Measurements from ENCODE around the gene TMEM269.

Gene TMEM269

GRCh38 chr1:42784547-42784945 is 245 bp upstream of the TMEM269 start:
- Histone ChIP-seq H3K4me1 (ENCODE audit: control extremely low read depth in 1 of 4, control insufficient read depth in 4 of 4, insufficient read depth in 4 of 4, low read length in 3 of 4) (peaks cover 0 to 14% (median 12%) of the 10 kb centered on the region in 4 experiments), H3K27me3 (replicated peaks in 2 of 5; ENCODE audit: control insufficient read depth in 4 of 5, insufficient read depth in 5 of 5, low read length in 4 of 5) (no peaks in the 10 kb centered on the region), H3K9me3 (ENCODE audit: control extremely low read depth in 1 of 5, control insufficient read depth in 4 of 5, insufficient read depth in 2 of 5, low read depth in 1 of 5, low read length in 4 of 5) (no peaks in the 10 kb centered on the region), H3K36me3 (ENCODE audit: control insufficient read depth in 4 of 4, insufficient read depth in 4 of 4, low read length in 3 of 4) (peaks cover 5 to 22% (median 11%) of the 10 kb centered on the region in 4 experiments), H3K4me3 (ENCODE audit: control insufficient read depth in 1 of 7, extremely low read depth in 1 of 7, insufficient read depth in 4 of 7, low read depth in 2 of 7, low read length in 6 of 7) (peak overlapping the region in 3 of 7 experiments; percentile 25 to 71 (median 61)), H3K27ac (ENCODE audit: insufficient read depth in 1 of 2, low read depth in 1 of 2, low read length in 2 of 2, poor library complexity in 1 of 2, severe bottlenecking in 2 of 2) (no peak overlapping the region)
- CTCF ChIA-PET = interaction anchor here (1.2 to 1.4 kb wide), 3 partner anchors 8 to 289 kb away, joined by 4 read pairs; no protein-coding TSS in a partner anchor
- WGBS (ENCODE audit: insufficient coverage) = 97% methylated on average over 15 of the region's 18 CpGs
- POLR2A ChIA-PET = no interaction called here
- no peak for DNase-seq

GRCh38 chr1:42786097-42786496 is 1.3 kb downstream of the TMEM269 start:
- Histone ChIP-seq H3K27me3 (replicated peaks in 2 of 5; ENCODE audit: control insufficient read depth in 4 of 5, insufficient read depth in 5 of 5, low read length in 4 of 5) (no peaks in the 10 kb centered on the region), H3K9me3 (ENCODE audit: control extremely low read depth in 1 of 5, control insufficient read depth in 4 of 5, insufficient read depth in 2 of 5, low read depth in 1 of 5, low read length in 4 of 5) (no peaks in the 10 kb centered on the region), H3K4me3 (ENCODE audit: control insufficient read depth in 1 of 7, extremely low read depth in 1 of 7, insufficient read depth in 4 of 7, low read depth in 2 of 7, low read length in 6 of 7) (no peak overlapping the region), H3K4me1 (ENCODE audit: control extremely low read depth in 1 of 4, control insufficient read depth in 4 of 4, insufficient read depth in 4 of 4, low read length in 3 of 4) (peaks cover 0 to 14% (median 12%) of the 10 kb centered on the region in 4 experiments), H3K27ac (ENCODE audit: insufficient read depth in 1 of 2, low read depth in 1 of 2, low read length in 2 of 2, poor library complexity in 1 of 2, severe bottlenecking in 2 of 2) (no peak overlapping the region), H3K36me3 (ENCODE audit: control insufficient read depth in 4 of 4, insufficient read depth in 4 of 4, low read length in 3 of 4) (peaks cover 2 to 10% (median 6%) of the 10 kb centered on the region in 4 experiments)
- no peak for DNase-seq
- CTCF ChIA-PET = no interaction called here
- WGBS (ENCODE audit: insufficient coverage) = 100% methylated on average over 5 of the region's 5 CpGs
- POLR2A ChIA-PET = interaction anchor here (0.7 kb wide), 1 partner anchor 30 kb away, joined by 3 read pairs; no protein-coding TSS in a partner anchor

GRCh38 chr1:42788021-42788420 is 3.2 kb downstream of the TMEM269 start:
- no peak for DNase-seq
- POLR2A ChIA-PET = no interaction called here
- Histone ChIP-seq H3K27me3 (replicated peaks in 2 of 5; ENCODE audit: control insufficient read depth in 4 of 5, insufficient read depth in 5 of 5, low read length in 4 of 5) (no peaks in the 10 kb centered on the region), H3K4me1 (ENCODE audit: control extremely low read depth in 1 of 4, control insufficient read depth in 4 of 4, insufficient read depth in 4 of 4, low read length in 3 of 4) (peaks cover 0 to 14% (median 12%) of the 10 kb centered on the region in 4 experiments), H3K9me3 (ENCODE audit: control extremely low read depth in 1 of 5, control insufficient read depth in 4 of 5, insufficient read depth in 2 of 5, low read depth in 1 of 5, low read length in 4 of 5) (no peaks in the 10 kb centered on the region), H3K36me3 (ENCODE audit: control insufficient read depth in 4 of 4, insufficient read depth in 4 of 4, low read length in 3 of 4) (peaks cover 0 to 4% (median 0%) of the 10 kb centered on the region in 4 experiments), H3K27ac (ENCODE audit: insufficient read depth in 1 of 2, low read depth in 1 of 2, low read length in 2 of 2, poor library complexity in 1 of 2, severe bottlenecking in 2 of 2) (no peak overlapping the region), H3K4me3 (ENCODE audit: control insufficient read depth in 1 of 7, extremely low read depth in 1 of 7, insufficient read depth in 4 of 7, low read depth in 2 of 7, low read length in 6 of 7) (no peak overlapping the region)
- WGBS (ENCODE audit: insufficient coverage) = 100% methylated on average over 1 of the region's 1 CpG
- CTCF ChIA-PET = no interaction called here

DNA sequence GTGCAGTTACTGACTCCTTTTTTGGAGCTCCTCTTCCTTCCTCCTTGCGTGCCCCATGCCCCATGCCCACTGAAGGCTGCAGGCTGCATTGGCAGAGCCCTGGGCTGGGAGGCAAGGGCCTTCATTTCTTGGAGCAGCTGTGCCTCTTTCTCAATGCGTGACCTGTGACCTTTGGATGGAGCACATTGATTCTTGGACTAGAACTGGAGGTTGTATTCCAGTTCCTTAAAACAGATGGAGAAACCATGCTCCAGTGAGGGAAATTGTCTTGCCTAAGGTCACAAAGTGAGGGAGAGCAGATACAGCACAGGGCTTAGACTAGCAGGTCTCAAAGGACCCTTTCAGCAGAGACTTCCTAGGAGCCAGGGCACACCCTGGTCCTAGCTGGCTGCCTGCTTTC is 9.0 kb downstream of the TMEM269 start:
- Histone ChIP-seq H3K36me3 (ENCODE audit: control insufficient read depth in 4 of 4, insufficient read depth in 4 of 4, low read length in 3 of 4) (no peaks in the 10 kb centered on the region), H3K4me3 (ENCODE audit: control insufficient read depth in 1 of 7, extremely low read depth in 1 of 7, insufficient read depth in 4 of 7, low read depth in 2 of 7, low read length in 6 of 7) (no peak overlapping the region), H3K27ac (ENCODE audit: insufficient read depth in 1 of 2, low read depth in 1 of 2, low read length in 2 of 2, poor library complexity in 1 of 2, severe bottlenecking in 2 of 2) (no peak overlapping the region), H3K9me3 (ENCODE audit: control extremely low read depth in 1 of 5, control insufficient read depth in 4 of 5, insufficient read depth in 2 of 5, low read depth in 1 of 5, low read length in 4 of 5) (no peaks in the 10 kb centered on the region), H3K27me3 (replicated peaks in 2 of 5; ENCODE audit: control insufficient read depth in 4 of 5, insufficient read depth in 5 of 5, low read length in 4 of 5) (no peaks in the 10 kb centered on the region), H3K4me1 (ENCODE audit: control extremely low read depth in 1 of 4, control insufficient read depth in 4 of 4, insufficient read depth in 4 of 4, low read length in 3 of 4) (no peaks in the 10 kb centered on the region)
- CTCF ChIA-PET = interaction anchor here (0.6 to 1.1 kb wide), 2 partner anchors 15 to 588 kb away, joined by 3 read pairs; no protein-coding TSS in a partner anchor
- POLR2A ChIA-PET = no interaction called here
- DNase-seq = no peak
- WGBS (ENCODE audit: insufficient coverage) = 100% methylated on average over 1 of the region's 2 CpGs

DNA sequence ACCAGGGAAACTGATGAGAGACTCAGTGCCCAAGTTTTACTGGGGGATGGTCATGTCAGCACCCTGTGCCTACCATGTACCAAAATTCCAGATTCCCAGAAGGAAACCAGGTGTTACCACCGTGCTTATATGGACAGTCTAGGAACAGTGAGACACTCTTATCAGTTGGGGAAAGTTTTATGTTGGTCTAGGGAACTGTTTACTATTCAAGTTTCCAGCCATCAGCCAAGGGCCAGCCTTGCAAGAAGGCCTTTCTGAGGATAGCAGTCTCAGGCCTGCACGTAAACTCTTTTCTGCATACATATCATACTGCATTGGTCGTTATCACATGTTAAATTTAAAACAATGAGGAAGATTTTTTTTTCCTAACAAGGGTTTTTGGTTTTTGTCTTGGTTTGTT is 12.6 kb downstream of the TMEM269 start:
- POLR2A ChIA-PET = no interaction called here
- Histone ChIP-seq H3K9me3 (ENCODE audit: control extremely low read depth in 1 of 5, control insufficient read depth in 4 of 5, insufficient read depth in 2 of 5, low read depth in 1 of 5, low read length in 4 of 5) (no peaks in the 10 kb centered on the region), H3K27me3 (replicated peaks in 2 of 5; ENCODE audit: control insufficient read depth in 4 of 5, insufficient read depth in 5 of 5, low read length in 4 of 5) (no peaks in the 10 kb centered on the region), H3K36me3 (ENCODE audit: control insufficient read depth in 4 of 4, insufficient read depth in 4 of 4, low read length in 3 of 4) (no peaks in the 10 kb centered on the region), H3K4me1 (ENCODE audit: control extremely low read depth in 1 of 4, control insufficient read depth in 4 of 4, insufficient read depth in 4 of 4, low read length in 3 of 4) (peaks cover 0 to 4% (median 0%) of the 10 kb centered on the region in 4 experiments), H3K4me3 (ENCODE audit: control insufficient read depth in 1 of 7, extremely low read depth in 1 of 7, insufficient read depth in 4 of 7, low read depth in 2 of 7, low read length in 6 of 7) (no peak overlapping the region), H3K27ac (ENCODE audit: insufficient read depth in 1 of 2, low read depth in 1 of 2, low read length in 2 of 2, poor library complexity in 1 of 2, severe bottlenecking in 2 of 2) (no peak overlapping the region)
- WGBS (ENCODE audit: insufficient coverage) = 86% methylated on average over 1 of the region's 3 CpGs
- DNase-seq = no peak
- CTCF ChIA-PET = no interaction called here

GRCh38 chr1:42797979-42798378 is 13.2 kb downstream of the TMEM269 start:
- ChIA-PET CTCF (no interaction called here), POLR2A (no interaction called here)
- Histone ChIP-seq H3K27ac (ENCODE audit: insufficient read depth in 1 of 2, low read depth in 1 of 2, low read length in 2 of 2, poor library complexity in 1 of 2, severe bottlenecking in 2 of 2) (no peak overlapping the region), H3K4me1 (ENCODE audit: control extremely low read depth in 1 of 4, control insufficient read depth in 4 of 4, insufficient read depth in 4 of 4, low read length in 3 of 4) (peaks cover 0 to 4% (median 0%) of the 10 kb centered on the region in 4 experiments), H3K36me3 (ENCODE audit: control insufficient read depth in 4 of 4, insufficient read depth in 4 of 4, low read length in 3 of 4) (no peaks in the 10 kb centered on the region), H3K9me3 (ENCODE audit: control extremely low read depth in 1 of 5, control insufficient read depth in 4 of 5, insufficient read depth in 2 of 5, low read depth in 1 of 5, low read length in 4 of 5) (no peaks in the 10 kb centered on the region), H3K27me3 (replicated peaks in 2 of 5; ENCODE audit: control insufficient read depth in 4 of 5, insufficient read depth in 5 of 5, low read length in 4 of 5) (no peaks in the 10 kb centered on the region), H3K4me3 (ENCODE audit: control insufficient read depth in 1 of 7, extremely low read depth in 1 of 7, insufficient read depth in 4 of 7, low read depth in 2 of 7, low read length in 6 of 7) (no peak overlapping the region)
- no peak for DNase-seq
- WGBS (ENCODE audit: insufficient coverage) = 100% methylated on average over 4 of the region's 5 CpGs

DNA sequence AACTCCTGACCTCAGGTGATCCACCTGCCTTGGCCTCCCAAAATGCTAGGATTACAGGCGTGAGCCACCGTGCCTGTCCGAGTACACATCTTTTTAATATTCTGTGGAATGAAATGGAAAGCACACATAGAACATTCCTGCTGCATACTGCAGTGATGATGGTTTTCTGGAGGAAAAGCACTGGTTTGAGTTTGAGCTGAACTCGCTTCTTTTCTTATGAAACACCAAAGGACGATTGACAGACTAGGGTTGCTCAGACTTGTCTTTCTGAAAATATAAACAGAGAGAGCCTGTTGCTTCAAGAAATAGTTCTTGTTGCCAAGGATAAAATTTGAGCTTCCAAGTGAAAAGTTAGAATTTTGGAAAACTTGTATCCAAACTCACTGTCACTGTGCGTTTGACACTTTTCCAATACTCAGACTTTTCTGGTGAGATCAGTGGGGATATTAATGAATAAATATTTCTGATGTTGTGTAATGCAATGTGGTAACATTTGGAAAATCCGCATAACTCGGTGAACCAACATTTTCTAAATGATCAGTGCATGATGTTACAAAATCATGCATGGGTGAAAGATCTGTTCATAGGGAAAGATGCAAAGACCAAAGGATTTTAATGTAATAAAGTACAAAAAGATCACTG is 17.2 kb downstream of the TMEM269 start:
- Histone ChIP-seq H3K36me3 (ENCODE audit: control insufficient read depth in 4 of 4, insufficient read depth in 4 of 4, low read length in 3 of 4) (peaks cover 0 to 11% (median 6%) of the 10 kb centered on the region in 4 experiments), H3K27me3 (replicated peaks in 2 of 5; ENCODE audit: control insufficient read depth in 4 of 5, insufficient read depth in 5 of 5, low read length in 4 of 5) (no peaks in the 10 kb centered on the region), H3K9me3 (ENCODE audit: control extremely low read depth in 1 of 5, control insufficient read depth in 4 of 5, insufficient read depth in 2 of 5, low read depth in 1 of 5, low read length in 4 of 5) (peaks cover 0 to 5% (median 0%) of the 10 kb centered on the region in 5 experiments), H3K4me3 (ENCODE audit: control insufficient read depth in 1 of 7, extremely low read depth in 1 of 7, insufficient read depth in 4 of 7, low read depth in 2 of 7, low read length in 6 of 7) (no peak overlapping the region), H3K27ac (ENCODE audit: insufficient read depth in 1 of 2, low read depth in 1 of 2, low read length in 2 of 2, poor library complexity in 1 of 2, severe bottlenecking in 2 of 2) (no peak overlapping the region), H3K4me1 (ENCODE audit: control extremely low read depth in 1 of 4, control insufficient read depth in 4 of 4, insufficient read depth in 4 of 4, low read length in 3 of 4) (peaks cover 0 to 4% (median 0%) of the 10 kb centered on the region in 4 experiments)
- ChIA-PET POLR2A (no interaction called here), CTCF (interaction anchor here (0.7 kb wide), 1 partner anchor 15 kb away, joined by 3 read pairs; the partner anchor contains the start of genes ERMAP and SVBP)
- 100% methylated on average over 3 of the region's 8 CpGs for WGBS (ENCODE audit: insufficient coverage)
- no peak for DNase-seq

Data from common myeloid progenitor, CD34-positive (primary cell).